ENCODE measurements around the gene BSN. TPM values are rescaled to one million over a fixed set of nuclear protein-coding genes. Genes with fewer than 3 reads are reported as not detected.

The BSN gene
- total RNA-seq, 2 experiments from 2014 or later = 0.08 to 0.11 TPM

- H3K9me3 Mint-ChIP-seq = no peaks in the 10 kb centered on the region
- no peaks in the 10 kb centered on the region for H3K36me3 ChIP-seq (ENCODE audit: insufficient read depth, low read length)
- TF ChIP-seq, protein P1, sequence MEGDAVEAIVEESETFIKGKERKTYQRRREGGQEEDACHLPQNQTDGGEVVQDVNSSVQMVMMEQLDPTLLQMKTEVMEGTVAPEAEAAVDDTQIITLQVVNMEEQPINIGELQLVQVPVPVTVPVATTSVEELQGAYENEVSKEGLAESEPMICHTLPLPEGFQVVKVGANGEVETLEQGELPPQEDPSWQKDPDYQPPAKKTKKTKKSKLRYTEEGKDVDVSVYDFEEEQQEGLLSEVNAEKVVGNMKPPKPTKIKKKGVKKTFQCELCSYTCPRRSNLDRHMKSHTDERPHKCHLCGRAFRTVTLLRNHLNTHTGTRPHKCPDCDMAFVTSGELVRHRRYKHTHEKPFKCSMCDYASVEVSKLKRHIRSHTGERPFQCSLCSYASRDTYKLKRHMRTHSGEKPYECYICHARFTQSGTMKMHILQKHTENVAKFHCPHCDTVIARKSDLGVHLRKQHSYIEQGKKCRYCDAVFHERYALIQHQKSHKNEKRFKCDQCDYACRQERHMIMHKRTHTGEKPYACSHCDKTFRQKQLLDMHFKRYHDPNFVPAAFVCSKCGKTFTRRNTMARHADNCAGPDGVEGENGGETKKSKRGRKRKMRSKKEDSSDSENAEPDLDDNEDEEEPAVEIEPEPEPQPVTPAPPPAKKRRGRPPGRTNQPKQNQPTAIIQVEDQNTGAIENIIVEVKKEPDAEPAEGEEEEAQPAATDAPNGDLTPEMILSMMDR (IDR thresholded peaks at IDR 0.05) = no peak
- peaks cover 0 to 3% of the 10 kb centered on the region in 2 experiments for H3K27me3 ChIP-seq (ENCODE audit: control insufficient read depth in 1 of 2, insufficient read depth in 2 of 2, low read length in 2 of 2)
- DNase-seq = no peak
- no peak overlapping the region for H3K27ac ChIP-seq (ENCODE audit: low read depth in 1 of 2, low read length in 2 of 2)
- peaks cover 0 to 4% of the 10 kb centered on the region in 2 experiments for H3K9me3 ChIP-seq (ENCODE audit: control insufficient read depth in 1 of 2, insufficient read depth in 1 of 2, low read length in 2 of 2)
- POLR2A ChIA-PET = no interaction called here
- no peak for ATAC-seq (ENCODE audit: poor library complexity)
- H3K4me1 ChIP-seq (ENCODE audit: insufficient read depth, low read length) = no peaks in the 10 kb centered on the region
- H3K36me3 Mint-ChIP-seq (ENCODE audit: low read depth) = no peaks in the 10 kb centered on the region
- no peak overlapping the region for H3K27ac Mint-ChIP-seq
- no peak overlapping the region for H3K4me3 Mint-ChIP-seq
- CTCF ChIA-PET = no interaction called here
- intact Hi-C loops (cut with DNase I, micrococcal nuclease) = no loop called here
- H3K27me3 Mint-ChIP-seq = peaks cover 14% of the 10 kb centered on the region
- no peak overlapping the region for H3K4me3 ChIP-seq (ENCODE audit: low read length)
- no peaks in the 10 kb centered on the region for H3K4me1 Mint-ChIP-seq (ENCODE audit: low read depth)
Observed at GRCh38 chr3:49626101-49626581, 71.9 kb downstream of the BSN start.

DNA sequence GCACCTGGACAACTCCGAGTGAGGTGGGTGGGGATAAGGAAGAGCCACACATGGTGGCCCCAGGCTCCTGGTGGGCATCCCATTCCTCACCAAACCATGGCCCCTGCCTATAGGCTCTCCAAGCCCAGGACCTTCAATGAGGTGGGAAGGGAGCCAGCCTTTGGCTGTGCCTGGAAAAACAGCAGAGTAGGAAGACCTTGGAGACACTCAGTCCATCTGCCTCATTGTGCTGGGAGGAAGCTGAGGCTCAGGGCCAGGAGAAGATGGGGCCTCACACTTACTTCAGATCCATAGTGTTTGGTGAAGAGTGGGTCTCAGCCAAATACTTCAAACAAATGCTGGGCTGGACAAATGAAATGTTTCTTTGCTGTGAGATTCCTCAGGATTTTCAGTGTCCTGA is 72.5 kb downstream of the BSN start:
- Mint-ChIP-seq H3K9me3 (no peaks in the 10 kb centered on the region), H3K4me1 (ENCODE audit: low read depth) (no peaks in the 10 kb centered on the region), H3K27ac (no peak overlapping the region), H3K36me3 (ENCODE audit: low read depth) (no peaks in the 10 kb centered on the region), H3K27me3 (peaks cover 16% of the 10 kb centered on the region), H3K4me3 (no peak overlapping the region)
- ChIA-PET CTCF (no interaction called here), POLR2A (no interaction called here)
- Histone ChIP-seq H3K9me3 (ENCODE audit: control insufficient read depth in 1 of 2, insufficient read depth in 1 of 2, low read length in 2 of 2) (peaks cover 0 to 4% of the 10 kb centered on the region in 2 experiments), H3K4me1 (ENCODE audit: insufficient read depth, low read length) (no peaks in the 10 kb centered on the region), H3K36me3 (ENCODE audit: insufficient read depth, low read length) (no peaks in the 10 kb centered on the region), H3K27me3 (ENCODE audit: control insufficient read depth in 1 of 2, insufficient read depth in 2 of 2, low read length in 2 of 2) (peaks cover 0 to 3% of the 10 kb centered on the region in 2 experiments), H3K27ac (ENCODE audit: low read depth in 1 of 2, low read length in 2 of 2) (no peak overlapping the region), H3K4me3 (ENCODE audit: low read length) (no peak overlapping the region)
- TF ChIP-seq, protein P1 (IDR thresholded peaks at IDR 0.05) = no peak
- intact Hi-C loops (cut with DNase I, micrococcal nuclease) = no loop called here
- ATAC-seq (ENCODE audit: poor library complexity) (no peak), DNase-seq (no peak)

- DNase-seq (no peak), ATAC-seq (ENCODE audit: poor library complexity) (no peak)
- CTCF ChIA-PET = no interaction called here
- H3K36me3 ChIP-seq (ENCODE audit: insufficient read depth, low read length) = no peaks in the 10 kb centered on the region
- intact Hi-C loops (cut with DNase I, micrococcal nuclease) = no loop called here
- Mint-ChIP-seq H3K36me3 (ENCODE audit: low read depth) (no peaks in the 10 kb centered on the region), H3K4me1 (ENCODE audit: low read depth) (no peaks in the 10 kb centered on the region), H3K27ac (no peak overlapping the region), H3K4me3 (no peak overlapping the region), H3K27me3 (peaks cover 16% of the 10 kb centered on the region), H3K9me3 (no peaks in the 10 kb centered on the region)
- H3K4me3 ChIP-seq (ENCODE audit: low read length) = no peak overlapping the region
- POLR2A ChIA-PET = no interaction called here
- H3K9me3 ChIP-seq (ENCODE audit: control insufficient read depth in 1 of 2, insufficient read depth in 1 of 2, low read length in 2 of 2) = peaks cover 0 to 4% of the 10 kb centered on the region in 2 experiments
- H3K27me3 ChIP-seq (ENCODE audit: control insufficient read depth in 1 of 2, insufficient read depth in 2 of 2, low read length in 2 of 2) = peaks cover 0 to 3% of the 10 kb centered on the region in 2 experiments
- no peaks in the 10 kb centered on the region for H3K4me1 ChIP-seq (ENCODE audit: insufficient read depth, low read length)
- TF ChIP-seq, protein P1 (IDR thresholded peaks at IDR 0.05) = no peak
- no peak overlapping the region for H3K27ac ChIP-seq (ENCODE audit: low read depth in 1 of 2, low read length in 2 of 2)
Observed at GRCh38 chr3:49627634-49628033, 73.4 kb downstream of the BSN start.

Measured in CD4-positive, alpha-beta T cell (primary cell).